HepG2 (cell line): Measurements from ENCODE around the gene ANAPC2. TPM values are rescaled to one million over a fixed set of nuclear protein-coding genes. Genes with fewer than 3 reads are reported as not detected.
A peak's percentile ranks its signal among the peaks of the same experiment; 100 is the strongest.

Experiments used
- ATAC-seq: fragments of 200-7000 bp; cut with Tn5 transposase; 3 replicates; pipeline ENCODE4 v1.9.1; 2020; ENCODE audit warnings: mild to moderate bottlenecking, moderate library complexity
- BruUV-seq: library from RNA; stranded (reverse); fragments of 400-500 nt; replicated peaks from 2 replicates; lab custom pipeline; 2021; lab: Mats Ljungman, UMichigan
- CTCF ChIA-PET: fragments of 300-600 bp; formaldehyde crosslinking; extraction: SDS; loops from one replicate; lab custom pipeline; 2021; ENCODE audit warnings: low total read pairs, inconsistent platforms, low intra/inter-chr PET ratio; lab: Yijun Ruan, JAX
- POLR2A ChIA-PET: fragments of 350-600 bp; sonication (Branson Sonifier 250); formaldehyde crosslinking; loops from one replicate; lab custom pipeline; 2020; ENCODE audit warnings: antibody characterized with exemption, inconsistent platforms; lab: Yijun Ruan, JAX
- DNase-seq: peaks from one replicate; pipeline ENCODE4 v3.0.0-alpha.2; 2015; ENCODE audit warnings: low spot score
- FAIRE-seq: peaks from 3 replicates; lab custom pipeline; 2011; peaks lifted over from hg19 to GRCh38; lab: Jason Lieb, UNC
- H2AFZ ChIP-seq: one replicate; pipeline ENCODE4 v1.6.1; 2011; ENCODE audit warnings: low read length, inconsistent platforms
- H3K27ac ChIP-seq: fragments of 300-600 bp; 3 replicates; pipeline ENCODE4 v1.8.0; 2011; ENCODE audit warnings: mixed run types, mild to moderate bottlenecking, mixed read lengths, low read length, inconsistent platforms; ENCODE audit not compliant: insufficient read depth; ENCODE audit errors: extremely low read length
- H3K27me3 ChIP-seq, 2 experiments: fragments of 200-600 bp in 1 of 2; 2 replicates in 1 of 2; 3 replicates in 1 of 2; pipeline versions ENCODE4 v1.6.0 to v1.8.0; 2011; ENCODE audit warnings: low read length in 2 of 2, mild to moderate bottlenecking in 2 of 2, moderate library complexity in 2 of 2, inconsistent platforms in 1 of 2; ENCODE audit not compliant: insufficient read depth in 2 of 2, control insufficient read depth in 1 of 2
- H3K36me3 ChIP-seq, 2 experiments: fragments of 200-600 bp in 1 of 2; replicated peaks in 1 of 2; 2 replicates in 1 of 2; 3 replicates in 1 of 2; pipeline versions ENCODE4 v1.5.1 to v1.8.0; 2011; ENCODE audit warnings: low read length in 2 of 2, inconsistent platforms in 1 of 2; ENCODE audit not compliant: insufficient read depth in 2 of 2, control insufficient read depth in 1 of 2
- H3K4me1 ChIP-seq: 2 replicates; pipeline ENCODE4 v1.5.1; 2012; ENCODE audit warnings: low read length, inconsistent platforms; ENCODE audit not compliant: insufficient read depth
- H3K4me2 ChIP-seq: 2 replicates; pipeline ENCODE4 v1.6.0; 2011; ENCODE audit warnings: low read depth, low read length, inconsistent platforms
- H3K4me3 ChIP-seq, 3 experiments: fragments of 200-600 bp in 1 of 3; sonication (generic), shearing (Covaris generic) in 1 of 3; replicated peaks in 1 of 3; 2 replicates each; pipeline ENCODE4 v1.5.1; 2011 to 2016; ENCODE audit warnings: low read length in 3 of 3, inconsistent platforms in 2 of 3, low read depth in 2 of 3, mild to moderate bottlenecking in 2 of 3, control low read depth in 1 of 3, mixed read lengths in 1 of 3; ENCODE audit not compliant: insufficient read depth in 1 of 3
- H3K79me2 ChIP-seq: one replicate; pipeline ENCODE4 v1.6.1; 2011; ENCODE audit warnings: low read length, inconsistent platforms; ENCODE audit not compliant: insufficient read depth
- H3K9ac ChIP-seq: 2 replicates; pipeline ENCODE4 v1.6.0; 2011; ENCODE audit warnings: mild to moderate bottlenecking, low read depth, low read length, inconsistent platforms; ENCODE audit not compliant: insufficient read depth
- H3K9me3 ChIP-seq: 2 replicates; pipeline ENCODE4 v1.5.1; 2012; ENCODE audit warnings: mild to moderate bottlenecking, low read length
- H4K20me1 ChIP-seq: 2 replicates; pipeline ENCODE4 v1.6.0; 2011; ENCODE audit warnings: inconsistent platforms, mild to moderate bottlenecking, low read length, moderate library complexity; ENCODE audit not compliant: insufficient read depth
- CC2D1A ChIP-seq: sonication (generic); formaldehyde crosslinking; IDR thresholded peaks from 2 replicates; pipeline ENCODE4 v1.8.1; 2023; ENCODE audit warnings: mild to moderate bottlenecking, missing genetic modification reagents
- FOXK1 ChIP-seq: sonication (generic); formaldehyde crosslinking; IDR thresholded peaks from 2 replicates; pipeline ENCODE4 v1.4.0; 2020; ENCODE audit warnings: low read depth, missing genetic modification reagents, borderline replicate concordance
- GABPA ChIP-seq, 2 experiments: IDR thresholded peaks; 2 replicates each; pipeline ENCODE4 v1.6.1; 2011 to 2016; ENCODE audit warnings: low read depth in 2 of 2, low read length in 1 of 2, missing biosample characterization in 1 of 2, missing genetic modification characterization in 1 of 2
- NR2F6 ChIP-seq, 2 experiments: IDR thresholded peaks; 2 replicates each; pipeline ENCODE4 v1.6.1; 2016; ENCODE audit warnings: antibody characterized with exemption in 1 of 2, mild to moderate bottlenecking in 1 of 2
- PAX8 ChIP-seq: sonication (generic); formaldehyde crosslinking; IDR thresholded peaks from 2 replicates; pipeline ENCODE4 v1.8.0; 2022; ENCODE audit warnings: mild to moderate bottlenecking, missing genetic modification reagents, borderline replicate concordance
- SMARCE1 ChIP-seq: fragments of 450-650 bp; IDR thresholded peaks from 2 replicates; pipeline ENCODE4 v1.6.1; 2017; ENCODE audit warnings: borderline replicate concordance
- TEAD2 ChIP-seq: sonication (generic); formaldehyde crosslinking; IDR thresholded peaks from 2 replicates; pipeline ENCODE4 v1.9.0; 2021; ENCODE audit warnings: missing genetic modification reagents
- U2AF1 ChIP-seq: fragments of 200-400 bp; formaldehyde crosslinking; optimal IDR thresholded peaks from 2 replicates; pipeline ENCODE3; 2017; ENCODE audit warnings: mild to moderate bottlenecking, low read depth, low read length
- ZBTB8A ChIP-seq: sonication (generic); formaldehyde crosslinking; IDR thresholded peaks from 2 replicates; pipeline ENCODE4 v1.4.0; 2020; ENCODE audit warnings: mild to moderate bottlenecking, low read depth, missing genetic modification reagents, borderline replicate concordance
- ZFP91 ChIP-seq: sonication (generic); formaldehyde crosslinking; IDR thresholded peaks from 2 replicates; pipeline ENCODE4 v1.9.0; 2022; ENCODE audit warnings: missing genetic modification reagents, mild to moderate bottlenecking, borderline replicate concordance
- ZNF543 ChIP-seq: sonication (generic); formaldehyde crosslinking; IDR thresholded peaks from 2 replicates; pipeline ENCODE4 v1.4.0; 2020; ENCODE audit warnings: mild to moderate bottlenecking, missing genetic modification reagents
- ZNF577 ChIP-seq: sonication (generic); formaldehyde crosslinking; IDR thresholded peaks from 2 replicates; pipeline ENCODE4 v1.4.0; 2020; ENCODE audit warnings: mild to moderate bottlenecking, low read depth, missing genetic modification reagents, borderline replicate concordance
- ZNF709 ChIP-seq: sonication (generic); formaldehyde crosslinking; IDR thresholded peaks from 2 replicates; pipeline ENCODE4 v1.5.0; 2020; ENCODE audit warnings: mild to moderate bottlenecking, missing genetic modification reagents
- ZNF747 ChIP-seq: sonication (generic); formaldehyde crosslinking; IDR thresholded peaks from 2 replicates; pipeline ENCODE4 v1.8.1; 2023; ENCODE audit warnings: missing genetic modification reagents, mild to moderate bottlenecking, borderline replicate concordance
- WGBS: methylation state at CpG from one replicate; pipeline ENCODE4 v1.1.6; 2017; ENCODE audit warnings: low lambda C conversion rate; 5-methylcytosine and 5-hydroxymethylcytosine counted together
- in situ Hi-C: cut with HindIII; loops from 2 replicates; pipeline ENCODE4 v1.10.0; 2017; ENCODE audit warnings: low pct_unique_long_range_greater_than_20kb; ENCODE audit not compliant: extremely low pct_ligation_motif_present
- intact Hi-C: fragments of 100-400 bp; cut with micrococcal nuclease; formaldehyde crosslinking; loops from one replicate; pipeline ENCODE4 v1.10.0; 2022; ENCODE audit not compliant: unreplicated experiment
- polyA plus RNA-seq, 8 experiments: library from polyadenylated mRNA; depleted of rRNA in 3 of 8; stranded (reverse) in 7 of 8; unstranded in 1 of 8; fragments of >200 nt; fragmentation: Illumina TruSeq in 4 of 8; extraction: Trizol in 4 of 8; gene quantifications; 2 replicates each; pipeline versions ENCODE4 v1.2.1 to v1.2.3, GENCODE V29; 2011 to 2016; ENCODE audit warnings: low read depth in 4 of 8, missing spikeins in 1 of 8, mixed read lengths in 1 of 8; ENCODE audit not compliant: insufficient read depth in 1 of 8
- total RNA-seq, 5 experiments: library from RNA; depleted of rRNA; stranded (reverse); fragments of >200 nt; fragmentation: Illumina TruSeq; extraction: Trizol; gene quantifications; 2 replicates each; pipeline ENCODE4 v1.2.3, GENCODE V29; 2016; ENCODE audit warnings: low read depth in 1 of 5
- TF ChIP-seq, protein P1 (sequence below): sonication (generic); formaldehyde crosslinking; conservative IDR thresholded peaks from 2 replicates; pipeline ENCODE4 v1.8.0; 2022; ENCODE audit warnings: low read depth, missing genetic modification reagents
- TF ChIP-seq, protein P2 (sequence below): sonication (generic); formaldehyde crosslinking; IDR thresholded peaks from 2 replicates; pipeline ENCODE4 v1.4.0; 2020; ENCODE audit warnings: missing genetic modification reagents, borderline replicate concordance

The ANAPC2 gene
- total and polyA plus RNA-seq, 2 of the 13 experiments (the other 11 are each of a cell fraction or from before 2014, with no cell fraction given) = 12.3 to 15.4 TPM

GRCh38 chr9:137195525-137196220, 7.3 kb upstream of the ANAPC2 start:
- BruUV-seq = no TSS peak
- Histone ChIP-seq H3K4me3 (peak overlapping the region in 1 of 3 experiments; percentile 57; a peak in 3 of 6 replicates), H3K4me2 (peak overlapping the region; percentile 90), H3K36me3 (peaks cover 6 to 11% of the 10 kb centered on the region in 2 experiments; a peak in 2 of 5 replicates), H3K4me1 (peaks cover 46% of the 10 kb centered on the region), H3K9me3 (no peaks in the 10 kb centered on the region), H3K9ac (peak overlapping the region; percentile 3; the same call in 1 of the 2 replicates), H3K79me2 (peaks cover 48% of the 10 kb centered on the region), H2AFZ (no peak overlapping the region), H3K27ac (peak overlapping the region; percentile 17), H4K20me1 (no peaks in the 10 kb centered on the region; the same call in 1 of the 2 replicates), H3K27me3 (no peaks in the 10 kb centered on the region)
- CTCF ChIA-PET = no interaction called here
- POLR2A ChIA-PET = interaction anchor here (0.9 to 1.4 kb wide), 5 partner anchors 14 to 68 kb away, joined by 3 to 4 read pairs (median 3); partner anchors contain the start of gene RNF224
- in situ Hi-C loops (no loop called here), intact Hi-C loops (no loop called here)
- DNase-seq (no peak), FAIRE-seq (no peak), ATAC-seq (no peak; the same call in 1 of the 3 replicates)
- 30% methylated on average over 7 of the region's 21 CpGs for WGBS
- TF ChIP-seq SMARCE1 (no peak), GABPA (IDR thresholded peaks at IDR 0.05; ENCODE audit: low read depth, low read length) (no peak), GABPA (CRISPR knock-in tag; IDR thresholded peaks at IDR 0.05; ENCODE audit: low read depth) (0 out of 2 replicates have a peak, but pooled peaks have one; percentile 24), U2AF1 (no peak), FOXK1 (CRISPR knock-in tag) (no peak), ZNF543 (CRISPR knock-in tag) (no peak), ZNF747 (CRISPR knock-in tag) (no peak), ZBTB8A (no peak), TEAD2 (CRISPR knock-in tag) (no peak), NR2F6 (IDR thresholded peaks at IDR 0.05) (no peak), NR2F6 (CRISPR knock-in tag; IDR thresholded peaks at IDR 0.05) (peak; percentile 23; the same call in 1 of the 2 replicates), ZNF577 (CRISPR knock-in tag) (no peak), PAX8 (CRISPR knock-in tag) (no peak), ZFP91 (CRISPR knock-in tag) (no peak), CC2D1A (CRISPR knock-in tag) (no peak), ZNF709 (CRISPR knock-in tag) (no peak)
- TF ChIP-seq, protein P1, sequence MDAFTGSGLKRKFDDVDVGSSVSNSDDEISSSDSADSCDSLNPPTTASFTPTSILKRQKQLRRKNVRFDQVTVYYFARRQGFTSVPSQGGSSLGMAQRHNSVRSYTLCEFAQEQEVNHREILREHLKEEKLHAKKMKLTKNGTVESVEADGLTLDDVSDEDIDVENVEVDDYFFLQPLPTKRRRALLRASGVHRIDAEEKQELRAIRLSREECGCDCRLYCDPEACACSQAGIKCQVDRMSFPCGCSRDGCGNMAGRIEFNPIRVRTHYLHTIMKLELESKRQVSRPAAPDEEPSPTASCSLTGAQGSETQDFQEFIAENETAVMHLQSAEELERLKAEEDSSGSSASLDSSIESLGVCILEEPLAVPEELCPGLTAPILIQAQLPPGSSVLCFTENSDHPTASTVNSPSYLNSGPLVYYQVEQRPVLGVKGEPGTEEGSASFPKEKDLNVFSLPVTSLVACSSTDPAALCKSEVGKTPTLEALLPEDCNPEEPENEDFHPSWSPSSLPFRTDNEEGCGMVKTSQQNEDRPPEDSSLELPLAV (CRISPR knock-in tag) = no peak
- TF ChIP-seq, protein P2, sequence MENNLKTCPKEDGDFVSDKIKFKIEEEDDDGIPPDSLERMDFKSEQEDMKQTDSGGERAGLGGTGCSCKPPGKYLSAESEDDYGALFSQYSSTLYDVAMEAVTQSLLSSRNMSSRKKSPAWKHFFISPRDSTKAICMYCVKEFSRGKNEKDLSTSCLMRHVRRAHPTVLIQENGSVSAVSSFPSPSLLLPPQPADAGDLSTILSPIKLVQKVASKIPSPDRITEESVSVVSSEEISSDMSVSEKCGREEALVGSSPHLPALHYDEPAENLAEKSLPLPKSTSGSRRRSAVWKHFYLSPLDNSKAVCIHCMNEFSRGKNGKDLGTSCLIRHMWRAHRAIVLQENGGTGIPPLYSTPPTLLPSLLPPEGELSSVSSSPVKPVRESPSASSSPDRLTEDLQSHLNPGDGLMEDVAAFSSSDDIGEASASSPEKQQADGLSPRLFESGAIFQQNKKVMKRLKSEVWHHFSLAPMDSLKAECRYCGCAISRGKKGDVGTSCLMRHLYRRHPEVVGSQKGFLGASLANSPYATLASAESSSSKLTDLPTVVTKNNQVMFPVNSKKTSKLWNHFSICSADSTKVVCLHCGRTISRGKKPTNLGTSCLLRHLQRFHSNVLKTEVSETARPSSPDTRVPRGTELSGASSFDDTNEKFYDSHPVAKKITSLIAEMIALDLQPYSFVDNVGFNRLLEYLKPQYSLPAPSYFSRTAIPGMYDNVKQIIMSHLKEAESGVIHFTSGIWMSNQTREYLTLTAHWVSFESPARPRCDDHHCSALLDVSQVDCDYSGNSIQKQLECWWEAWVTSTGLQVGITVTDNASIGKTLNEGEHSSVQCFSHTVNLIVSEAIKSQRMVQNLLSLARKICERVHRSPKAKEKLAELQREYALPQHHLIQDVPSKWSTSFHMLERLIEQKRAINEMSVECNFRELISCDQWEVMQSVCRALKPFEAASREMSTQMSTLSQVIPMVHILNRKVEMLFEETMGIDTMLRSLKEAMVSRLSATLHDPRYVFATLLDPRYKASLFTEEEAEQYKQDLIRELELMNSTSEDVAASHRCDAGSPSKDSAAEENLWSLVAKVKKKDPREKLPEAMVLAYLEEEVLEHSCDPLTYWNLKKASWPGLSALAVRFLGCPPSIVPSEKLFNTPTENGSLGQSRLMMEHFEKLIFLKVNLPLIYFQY (CRISPR knock-in tag) = no peak
